ENCODE measurements around the gene DNER. TPM values are rescaled to one million over a fixed set of nuclear protein-coding genes. Genes with fewer than 3 reads are reported as not detected.

Gene DNER, protein sequence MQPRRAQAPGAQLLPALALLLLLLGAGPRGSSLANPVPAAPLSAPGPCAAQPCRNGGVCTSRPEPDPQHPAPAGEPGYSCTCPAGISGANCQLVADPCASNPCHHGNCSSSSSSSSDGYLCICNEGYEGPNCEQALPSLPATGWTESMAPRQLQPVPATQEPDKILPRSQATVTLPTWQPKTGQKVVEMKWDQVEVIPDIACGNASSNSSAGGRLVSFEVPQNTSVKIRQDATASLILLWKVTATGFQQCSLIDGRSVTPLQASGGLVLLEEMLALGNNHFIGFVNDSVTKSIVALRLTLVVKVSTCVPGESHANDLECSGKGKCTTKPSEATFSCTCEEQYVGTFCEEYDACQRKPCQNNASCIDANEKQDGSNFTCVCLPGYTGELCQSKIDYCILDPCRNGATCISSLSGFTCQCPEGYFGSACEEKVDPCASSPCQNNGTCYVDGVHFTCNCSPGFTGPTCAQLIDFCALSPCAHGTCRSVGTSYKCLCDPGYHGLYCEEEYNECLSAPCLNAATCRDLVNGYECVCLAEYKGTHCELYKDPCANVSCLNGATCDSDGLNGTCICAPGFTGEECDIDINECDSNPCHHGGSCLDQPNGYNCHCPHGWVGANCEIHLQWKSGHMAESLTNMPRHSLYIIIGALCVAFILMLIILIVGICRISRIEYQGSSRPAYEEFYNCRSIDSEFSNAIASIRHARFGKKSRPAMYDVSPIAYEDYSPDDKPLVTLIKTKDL
- 0.34 and 0.45 TPM in 2 replicates for polyA plus RNA-seq (2011; rRNA removed)
- polyA plus RNA-seq (2012; cell fraction: cytosol; rRNA removed), result 0.36 and 0.40 TPM in 2 replicates
- polyA plus RNA-seq (2012; cell fraction: nucleus; rRNA removed), result 0.68 and 0.91 TPM in 2 replicates
- polyA plus RNA-seq (2017; fragmentation: RNase III; extraction: RNeasy Plus Mini Kit Qiagen cat#74134 plus additional on column Dnase treatment), result 2.5 to 4.2 TPM (median 3.8 TPM) in 3 replicates
- polyA minus RNA-seq (2011; rRNA and poly(A)+ RNA removed), result 0.73 and 0.74 TPM in 2 replicates

GRCh38 chr2:229714080-229714735, at the start of gene DNER:
Gene DNER, minus strand, starts transcription at chr2:229714555. Its CDS starts 132 bp downstream, at chr2:229714423.
- DNase-seq (ENCODE audit: low read depth in 1 of 2, low spot score in 1 of 2), result peak in 1 of 2 experiments; percentile 35
- WGBS (ENCODE audit: missing lambda C conversion rate), result 0% methylated on average over 5 of the region's 84 CpGs
- peak within 1 kb of the TSS; percentile 100 for H3K4me2 ChIP-seq
- CTCF ChIA-PET, result interaction anchor here (1.0 kb wide), 1 partner anchor 441 kb away, joined by 3 read pairs; no protein-coding TSS in a partner anchor
- TF ChIP-seq, protein P1, sequence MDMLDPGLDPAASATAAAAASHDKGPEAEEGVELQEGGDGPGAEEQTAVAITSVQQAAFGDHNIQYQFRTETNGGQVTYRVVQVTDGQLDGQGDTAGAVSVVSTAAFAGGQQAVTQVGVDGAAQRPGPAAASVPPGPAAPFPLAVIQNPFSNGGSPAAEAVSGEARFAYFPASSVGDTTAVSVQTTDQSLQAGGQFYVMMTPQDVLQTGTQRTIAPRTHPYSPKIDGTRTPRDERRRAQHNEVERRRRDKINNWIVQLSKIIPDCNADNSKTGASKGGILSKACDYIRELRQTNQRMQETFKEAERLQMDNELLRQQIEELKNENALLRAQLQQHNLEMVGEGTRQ (IDR thresholded peaks at IDR 0.05), result no peak
- no peak for TF ChIP-seq BHLHE40 (IDR thresholded peaks at IDR 0.05; ENCODE audit: low read depth, low read length)
- no peak for TF ChIP-seq FOSB (CRISPR knock-in tag; IDR thresholded peaks at IDR 0.05)
- H3K4me3 ChIP-seq, result peak within 1 kb of the TSS; percentile 57
- H3K9me3 ChIP-seq, result 0 out of 3 replicates have a peak, but pooled peaks cover 4% of the 10 kb centered on the region
- POLR2A ChIA-PET, result interaction anchor here (0.5 kb wide), 1 partner anchor 1821 kb away, joined by 6 read pairs; no protein-coding TSS in a partner anchor
- peaks cover 7% of the 10 kb centered on the region; the same call in 1 of the 3 replicates for H3K4me1 ChIP-seq
- FAIRE-seq, result no peak
- peak; percentile 63 to 72 for ATAC-seq
- peak within 1 kb of the TSS in 1 of 2 experiments; percentile 55; a peak in 2 of 6 replicates for H3K27ac ChIP-seq

- no peaks in the 10 kb centered on the region for H3K9me3 ChIP-seq
- no peak overlapping the region for H3K4me2 ChIP-seq
- 56% methylated on average over 1 of the region's 1 CpG for WGBS (ENCODE audit: missing lambda C conversion rate)
- H3K27ac ChIP-seq, result no peak overlapping the region
- DNase-seq (ENCODE audit: low read depth in 1 of 2, low spot score in 1 of 2) (no peak), ATAC-seq (peak in 1 of 2 experiments; percentile 40; a peak in 2 of 6 replicates), FAIRE-seq (no peak)
- TF ChIP-seq SMC3 (IDR thresholded peaks at IDR 0.05) (no peak), HMGXB4 (CRISPR knock-in tag; IDR thresholded peaks at IDR 0.05; ENCODE audit: borderline replicate concordance) (no peak), NR3C1 (IDR thresholded peaks at IDR 0.05) (no peak), JUNB (IDR thresholded peaks at IDR 0.05) (no peak), CHD4 (IDR thresholded peaks at IDR 0.05; ENCODE audit: borderline replicate concordance) (no peak), HOXB13 (CRISPR knock-in tag; IDR thresholded peaks at IDR 0.05; ENCODE audit: low read depth) (no peak), HEYL (CRISPR knock-in tag; IDR thresholded peaks at IDR 0.05) (no peak), PHF8 (IDR thresholded peaks at IDR 0.05; ENCODE audit: borderline replicate concordance, low read depth) (no peak), RCOR1 (IDR thresholded peaks at IDR 0.05; ENCODE audit: low read depth, low read length) (no peak), EHF (CRISPR knock-in tag; IDR thresholded peaks at IDR 0.05) (no peak), PBX3 (IDR thresholded peaks at IDR 0.05) (no peak), POLR2A (IDR thresholded peaks at IDR 0.05; ENCODE audit: low read length) (no peak), HOXB5 (CRISPR knock-in tag; IDR thresholded peaks at IDR 0.05) (no peak), SREBF2 (IDR thresholded peaks at IDR 0.05) (no peak), RAD21 (conservative IDR thresholded peaks at IDR 0.05 in 1 of 2, IDR thresholded peaks at IDR 0.05 in 1 of 2) (no peak), RARB (CRISPR knock-in tag; IDR thresholded peaks at IDR 0.05) (no peak), KDM5A (IDR thresholded peaks at IDR 0.05) (no peak)
- H3K4me3 ChIP-seq, result no peak overlapping the region
- no peaks in the 10 kb centered on the region for H3K4me1 ChIP-seq
- CTCF ChIA-PET, result interaction anchor here (0.9 kb wide), 1 partner anchor 20 kb away, joined by 4 read pairs; no protein-coding TSS in a partner anchor
- POLR2A ChIA-PET, result no interaction called here
These were observed 47.3 kb upstream of the DNER start for GRCh38 chr2:229761663-229762062.
